HG03103 (cell line): ENCODE measurements around the gene ZRANB3.
A peak's percentile ranks its signal among the peaks of the same experiment; 100 is the strongest.
"Not testable (repeated sequence)": the region's sequence is repeated elsewhere in the genome, so short reads cannot be mapped to it uniquely, and the experiment has no call there.

ENCODE experiments used
- ATAC-seq: cut with Tn5 transposase; IDR thresholded peaks from one replicate; pipeline ENCODE4 v1.9.1; 2021; ENCODE audit warnings: low read depth; ENCODE audit not compliant: unreplicated experiment

ZRANB3 gene

DNA sequence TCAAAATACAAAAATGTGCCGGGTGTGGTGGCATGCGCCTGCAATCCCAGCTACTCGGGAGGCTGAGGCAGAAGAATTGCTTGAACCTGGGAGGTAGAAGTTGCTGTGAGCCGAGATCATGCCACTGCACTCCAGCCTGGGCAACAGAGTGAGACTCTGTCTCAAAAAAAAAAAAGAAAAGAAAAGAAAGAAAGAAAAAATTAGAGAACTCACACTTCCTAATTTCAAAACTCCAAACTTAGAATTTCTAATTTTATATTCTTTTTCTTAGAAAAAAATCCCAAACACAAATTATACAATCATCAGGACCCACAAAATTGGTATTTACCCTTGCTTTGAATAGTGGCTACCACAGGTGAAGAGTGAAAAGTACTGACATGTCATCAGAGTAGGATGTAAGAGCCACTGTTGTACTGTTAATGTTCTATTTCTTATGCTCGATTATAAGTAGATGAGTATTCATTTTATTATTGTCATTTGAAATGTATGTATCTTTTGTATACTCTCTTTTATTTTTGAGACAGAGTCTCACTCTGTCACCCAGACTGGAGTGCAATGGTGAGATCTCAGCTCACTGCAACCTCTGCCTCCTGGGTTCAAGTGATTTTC lies 182.8 kb downstream of the ZRANB3 start:
- ATAC-seq, result not testable (repeated sequence)

GRCh38 chr2:135337071-135337470 lies 193.9 kb downstream of the ZRANB3 start:
- no peak for ATAC-seq

- no peak for ATAC-seq
Measured at GRCh38 chr2:135335256-135335655, 195.8 kb downstream of the ZRANB3 start.

- no peak for ATAC-seq
Measured at GRCh38 chr2:135327146-135327545, 203.9 kb downstream of the ZRANB3 start.

DNA sequence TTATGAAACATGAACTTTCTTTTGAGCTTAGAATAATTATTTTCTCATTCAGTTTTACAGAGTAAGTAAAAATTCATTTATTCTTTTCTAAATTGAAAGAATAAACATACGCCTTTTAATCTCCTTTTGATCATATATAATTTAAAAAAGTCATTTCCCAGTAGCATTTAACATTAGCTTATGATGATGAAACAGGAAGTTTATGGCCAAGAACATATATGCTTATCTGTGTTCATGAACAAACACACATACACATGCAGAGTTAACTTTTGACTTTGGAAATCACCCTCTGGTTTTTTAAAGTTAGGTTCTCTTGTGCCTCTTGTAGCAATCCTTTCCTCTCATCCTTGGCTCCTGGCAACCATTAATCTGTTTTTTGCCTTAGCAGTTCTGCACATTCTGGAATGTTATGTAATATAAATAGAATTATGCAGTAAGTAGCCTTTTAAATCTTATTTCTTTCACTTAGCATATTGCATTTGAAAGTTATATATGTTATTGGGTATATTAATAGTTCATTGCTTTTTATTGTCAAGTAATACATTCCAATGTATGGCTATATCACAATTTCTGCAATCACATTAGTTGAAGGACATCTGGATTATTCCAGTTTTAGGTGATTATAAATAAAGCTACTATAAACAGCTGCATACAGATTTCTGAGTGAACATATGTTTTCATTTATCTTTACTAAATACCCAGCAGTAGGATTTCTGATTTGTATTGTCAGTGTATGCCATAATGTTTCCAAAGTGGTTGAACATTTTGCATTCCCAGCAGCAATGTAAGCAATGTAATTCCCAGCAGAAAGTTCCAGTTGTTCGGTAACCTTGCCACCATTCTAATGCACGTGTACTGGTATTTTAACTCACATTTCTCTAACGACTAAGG lies 210.3 kb downstream of the ZRANB3 start:
- no peak for ATAC-seq

- ATAC-seq, result no peak
Measured at GRCh38 chr2:135318808-135319207, 212.2 kb downstream of the ZRANB3 start.

GRCh38 chr2:135317375-135317774 lies 213.6 kb downstream of the ZRANB3 start:
- no peak for ATAC-seq

- no peak for ATAC-seq
Measured at GRCh38 chr2:135311962-135312361, 219.1 kb downstream of the ZRANB3 start.

DNA sequence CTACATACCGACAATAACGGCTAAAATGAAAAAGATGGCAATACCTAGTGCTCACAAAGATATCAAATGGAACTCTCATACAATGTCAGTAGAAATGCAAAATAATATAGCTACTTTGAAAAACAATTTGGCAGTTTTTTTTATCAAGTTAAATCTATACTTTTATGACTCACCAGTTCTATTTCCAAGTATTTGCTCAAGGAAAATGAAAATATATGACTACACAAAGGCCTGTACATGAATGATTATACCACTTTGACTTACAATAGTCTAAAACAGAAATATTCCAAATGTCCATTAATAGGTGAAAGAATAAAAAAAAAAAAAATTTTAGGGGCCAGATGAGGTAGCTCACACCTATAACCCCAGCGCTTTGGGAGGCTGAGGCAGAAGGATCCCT lies 219.8 kb downstream of the ZRANB3 start:
- ATAC-seq, result no peak

DNA sequence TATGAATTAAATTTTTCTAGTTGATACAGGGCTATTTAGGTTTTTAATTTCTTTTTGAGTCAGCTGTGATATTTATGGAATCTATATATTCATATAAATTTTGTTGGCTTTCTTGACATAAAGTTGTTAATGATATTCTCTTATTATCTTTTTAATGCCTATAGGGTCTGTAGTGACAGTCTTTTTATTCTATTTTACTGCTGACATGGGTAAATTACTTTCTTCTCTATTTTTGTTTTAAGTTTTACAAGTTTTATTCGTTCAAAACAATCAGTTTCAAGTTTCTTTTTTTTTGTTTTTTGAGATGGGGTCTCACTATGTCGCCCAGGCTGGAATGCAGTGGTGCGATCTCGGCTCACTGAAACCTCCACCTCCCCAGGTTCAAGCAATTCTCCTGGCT lies 226.3 kb downstream of the ZRANB3 start:
- ATAC-seq, result no peak

- peak; percentile 95 for ATAC-seq
Measured at GRCh38 chr2:135299658-135300244, 231.3 kb downstream of the ZRANB3 start.

- ATAC-seq, result no peak
Measured at GRCh38 chr2:135299165-135299564, 231.9 kb downstream of the ZRANB3 start.

DNA sequence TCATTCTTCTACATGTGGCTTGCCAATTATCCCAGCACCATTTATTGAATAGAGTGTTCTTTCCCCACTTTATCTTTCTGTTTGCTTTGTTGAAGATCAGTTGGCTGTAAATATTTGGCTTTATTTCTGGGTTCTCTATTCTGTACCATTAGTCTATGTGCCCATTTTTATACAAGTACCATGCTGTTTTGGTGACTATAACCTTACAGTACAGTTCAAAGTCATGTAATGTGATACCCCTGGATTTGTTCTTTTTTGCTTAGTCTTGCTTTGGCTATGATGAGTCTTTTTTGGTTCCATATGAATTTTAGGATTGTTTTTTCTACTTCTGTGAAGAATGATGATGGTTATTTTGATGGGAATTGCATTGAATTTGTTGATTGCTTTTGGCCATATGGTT lies 243.9 kb downstream of the ZRANB3 start:
- not testable (repeated sequence) for ATAC-seq

DNA sequence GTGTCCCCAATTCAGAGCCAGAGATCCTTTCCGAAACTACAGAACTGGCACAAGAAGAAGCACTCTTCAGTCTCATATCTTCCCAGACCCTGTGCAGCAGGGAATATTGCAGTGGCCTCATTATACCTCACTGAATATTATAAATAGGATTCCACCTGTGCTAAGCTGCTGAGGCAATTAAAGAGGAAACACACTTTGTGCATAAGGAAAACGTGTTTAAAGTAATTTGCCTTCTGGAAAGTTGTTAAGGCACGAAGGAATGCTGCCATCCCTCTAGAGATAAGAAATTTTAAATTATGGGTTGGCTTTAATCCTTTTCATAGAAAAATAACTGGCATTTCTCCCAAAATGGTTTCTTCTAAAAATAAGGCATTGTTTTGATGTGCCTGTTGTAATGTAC lies 245.6 kb downstream of the ZRANB3 start:
- no peak for ATAC-seq

- ATAC-seq, result no peak
Measured at GRCh38 chr2:135281379-135281778, 249.6 kb downstream of the ZRANB3 start.

DNA sequence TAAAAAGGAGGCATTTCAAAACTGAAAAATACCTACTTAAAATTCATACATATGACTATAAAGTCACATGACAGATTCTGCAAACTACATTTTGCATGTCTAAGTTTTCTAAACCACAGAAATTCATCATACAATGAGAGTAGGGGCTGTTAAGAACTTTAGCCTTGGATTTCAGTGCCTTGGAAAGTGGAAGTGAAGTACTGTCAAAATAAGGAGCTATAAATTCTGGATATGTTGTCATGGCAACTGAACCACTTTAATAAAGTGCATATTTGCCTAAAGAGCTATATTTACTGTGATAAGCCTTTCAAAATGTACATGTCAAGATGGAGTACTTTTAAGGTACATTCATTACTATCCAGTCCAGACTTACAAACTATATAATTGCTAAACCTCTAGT lies 251.8 kb downstream of the ZRANB3 start:
- no peak for ATAC-seq

GRCh38 chr2:135276525-135276924 lies 254.5 kb downstream of the ZRANB3 start:
- no peak for ATAC-seq

- no peak for ATAC-seq
Measured at GRCh38 chr2:135271006-135271405, 260.0 kb downstream of the ZRANB3 start.

DNA sequence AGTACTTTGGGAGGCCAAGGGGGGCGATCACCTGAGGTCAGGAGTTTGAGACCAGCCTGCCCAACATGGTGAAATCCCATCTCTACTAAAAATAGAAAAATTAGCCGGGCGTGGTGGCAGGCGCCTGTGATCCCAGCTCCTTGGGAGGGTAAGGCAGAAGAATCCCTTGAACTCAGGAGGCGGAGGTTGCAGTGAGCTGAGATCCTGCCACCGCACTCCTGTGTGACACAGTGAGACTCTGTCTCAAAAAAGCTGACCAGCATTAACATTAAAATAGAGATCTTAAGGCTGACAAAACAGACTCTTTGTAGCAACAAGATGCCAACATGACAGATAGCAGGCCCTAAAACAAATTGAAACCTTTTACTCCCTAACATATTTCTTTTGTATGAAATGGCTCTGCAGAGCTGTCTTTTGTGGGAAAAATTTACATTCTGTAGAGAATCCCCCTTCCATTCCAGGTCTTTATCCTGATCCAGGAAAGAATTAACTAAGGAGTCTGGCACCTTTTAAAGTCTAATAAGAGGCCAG lies 265.0 kb downstream of the ZRANB3 start:
- ATAC-seq, result no peak

GRCh38 chr2:135259123-135259522 lies 271.9 kb downstream of the ZRANB3 start:
- no peak for ATAC-seq

- no peak for ATAC-seq
Measured at GRCh38 chr2:135258193-135258592, 272.8 kb downstream of the ZRANB3 start.
